Vagina (tissue), 2 donors: ENCODE results near the gene PRKCE. TPM values are rescaled to one million over a fixed set of nuclear protein-coding genes. Genes with fewer than 3 reads are reported as not detected.

Source experiments
- DNase-seq, 2 donors: peaks; one replicate each; pipeline ENCODE4 v3.0.0-alpha.2; 2017; ENCODE audit errors: extremely low spot score in 2 of 2
- H3K27ac ChIP-seq: fragments of 200-600 bp; sonication (generic); one replicate; pipeline ENCODE4 v1.5.1; 2019
- H3K27me3 ChIP-seq: fragments of 200-600 bp; sonication (generic); one replicate; pipeline ENCODE4 v1.5.1; 2019
- H3K36me3 ChIP-seq, 2 donors: fragments of 200-600 bp; sonication (generic); one replicate each; pipeline ENCODE4 v1.5.1; 2017 to 2019
- H3K4me1 ChIP-seq: fragments of 200-600 bp; sonication (generic); one replicate; pipeline ENCODE4 v1.5.1; 2019
- H3K4me3 ChIP-seq, 2 donors: fragments of 200-600 bp; sonication (generic); 1 replicate in 1 of 2; 2 replicates in 1 of 2; pipeline ENCODE4 v1.5.1; 2016 to 2019
- H3K9me3 ChIP-seq: fragments of 200-600 bp; sonication (generic); one replicate; pipeline ENCODE4 v1.5.1; 2019
- POLR2A ChIP-seq, 2 donors: fragments of 450-650 bp; IDR thresholded peaks; one replicate each; pipeline ENCODE4 v1.6.1; 2017; ENCODE audit warnings: antibody characterized with exemption in 2 of 2, mild to moderate bottlenecking in 2 of 2, moderate library complexity in 2 of 2
- POLR2AphosphoS5 ChIP-seq, 2 donors: sonication (generic); formaldehyde crosslinking; IDR thresholded peaks; one replicate each; pipeline ENCODE4 v1.9.0; 2017; ENCODE audit warnings: antibody characterized with exemption in 2 of 2, mild to moderate bottlenecking in 2 of 2, low read depth in 1 of 2; ENCODE audit not compliant: insufficient read depth in 1 of 2
- intact Hi-C: fragments of 100-400 bp; cut with DNase I; formaldehyde crosslinking; loops from one replicate; pipeline ENCODE4 v1.15.1; 2023
- total RNA-seq: library from RNA; depleted of rRNA; stranded (reverse); fragments of >200 nt; gene quantifications from one replicate; pipeline ENCODE4 v1.2.3, GENCODE V29; 2016
- TF ChIP-seq, protein P1 (sequence below), 3 experiments: fragments of 450-650 bp in 2 of 3; fragments of 200-600 bp in 1 of 3; sonication (generic) in 1 of 3; IDR thresholded peaks; one replicate each; pipeline ENCODE4 v1.5.1; 2017 to 2019; ENCODE audit warnings: antibody characterized with exemption in 3 of 3, mild to moderate bottlenecking in 2 of 3, moderate library complexity in 2 of 3

PRKCE gene
- total RNA-seq, 1 donor from 2014 or later = 11.8 TPM

DNA sequence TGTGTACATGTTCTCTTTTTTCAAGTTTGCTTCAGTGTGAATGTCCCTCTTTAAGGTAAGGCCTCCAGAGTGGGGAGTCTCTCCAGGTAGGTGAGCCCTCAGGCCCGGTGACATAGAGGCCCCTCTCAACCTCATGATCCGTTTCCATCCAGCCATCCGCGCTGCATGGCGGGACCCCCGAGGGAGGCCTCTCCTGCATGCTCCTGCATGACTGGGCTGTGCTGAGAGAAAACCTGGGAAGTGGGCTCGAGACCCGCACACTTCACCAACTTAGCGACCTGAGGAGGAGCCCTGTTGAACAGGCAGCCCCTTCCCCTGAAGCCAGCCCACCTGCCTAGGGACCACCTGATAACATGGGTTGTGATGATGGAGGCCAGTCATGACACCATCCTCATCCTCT lies 514.4 kb downstream of the PRKCE start:
- H3K4me3 ChIP-seq = no peak overlapping the region
- TF ChIP-seq, protein P1, sequence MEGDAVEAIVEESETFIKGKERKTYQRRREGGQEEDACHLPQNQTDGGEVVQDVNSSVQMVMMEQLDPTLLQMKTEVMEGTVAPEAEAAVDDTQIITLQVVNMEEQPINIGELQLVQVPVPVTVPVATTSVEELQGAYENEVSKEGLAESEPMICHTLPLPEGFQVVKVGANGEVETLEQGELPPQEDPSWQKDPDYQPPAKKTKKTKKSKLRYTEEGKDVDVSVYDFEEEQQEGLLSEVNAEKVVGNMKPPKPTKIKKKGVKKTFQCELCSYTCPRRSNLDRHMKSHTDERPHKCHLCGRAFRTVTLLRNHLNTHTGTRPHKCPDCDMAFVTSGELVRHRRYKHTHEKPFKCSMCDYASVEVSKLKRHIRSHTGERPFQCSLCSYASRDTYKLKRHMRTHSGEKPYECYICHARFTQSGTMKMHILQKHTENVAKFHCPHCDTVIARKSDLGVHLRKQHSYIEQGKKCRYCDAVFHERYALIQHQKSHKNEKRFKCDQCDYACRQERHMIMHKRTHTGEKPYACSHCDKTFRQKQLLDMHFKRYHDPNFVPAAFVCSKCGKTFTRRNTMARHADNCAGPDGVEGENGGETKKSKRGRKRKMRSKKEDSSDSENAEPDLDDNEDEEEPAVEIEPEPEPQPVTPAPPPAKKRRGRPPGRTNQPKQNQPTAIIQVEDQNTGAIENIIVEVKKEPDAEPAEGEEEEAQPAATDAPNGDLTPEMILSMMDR (IDR thresholded peaks at IDR 0.05) = no peak
- TF ChIP-seq POLR2AphosphoS5 (IDR thresholded peaks at IDR 0.05; ENCODE audit: insufficient read depth in 1 of 2, low read depth in 1 of 2) (no peak), POLR2A (IDR thresholded peaks at IDR 0.05) (no peak)
- no peaks in the 10 kb centered on the region for H3K9me3 ChIP-seq
- no peaks in the 10 kb centered on the region for H3K27me3 ChIP-seq
- H3K4me1 ChIP-seq = peaks cover 46% of the 10 kb centered on the region
- no peak overlapping the region for H3K27ac ChIP-seq
- DNase-seq = no peak
- H3K36me3 ChIP-seq = no peaks in the 10 kb centered on the region
- intact Hi-C loops = no loop called here

DNA sequence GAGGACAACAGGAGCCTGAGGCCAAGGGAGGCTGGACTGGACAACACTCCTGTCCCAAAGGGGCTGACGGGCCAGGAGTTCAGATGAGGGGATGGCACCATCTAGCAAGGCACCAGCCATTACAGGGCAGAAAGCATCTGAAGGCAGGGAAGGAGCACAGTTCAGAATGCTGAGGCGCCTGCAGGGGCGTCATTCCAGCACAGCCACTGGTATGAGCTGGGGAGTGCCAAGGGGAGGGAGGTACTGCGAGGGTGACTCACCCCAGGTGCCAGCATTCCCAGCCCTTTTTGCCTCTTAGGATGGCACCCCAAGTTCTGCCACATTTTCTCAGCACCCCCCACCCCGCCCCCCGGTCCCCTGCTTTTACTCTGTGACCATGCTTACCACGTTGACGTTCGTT lies 515.9 kb downstream of the PRKCE start:
- no peaks in the 10 kb centered on the region for H3K9me3 ChIP-seq
- H3K36me3 ChIP-seq = no peaks in the 10 kb centered on the region
- no peak for DNase-seq
- intact Hi-C loops = no loop called here
- H3K27me3 ChIP-seq = no peaks in the 10 kb centered on the region
- no peak overlapping the region for H3K27ac ChIP-seq
- TF ChIP-seq, protein P1 (IDR thresholded peaks at IDR 0.05) = no peak
- no peak for TF ChIP-seq POLR2A (IDR thresholded peaks at IDR 0.05)
- no peak for TF ChIP-seq POLR2AphosphoS5 (IDR thresholded peaks at IDR 0.05; ENCODE audit: insufficient read depth in 1 of 2, low read depth in 1 of 2)
- H3K4me3 ChIP-seq = no peak overlapping the region
- peaks cover 51% of the 10 kb centered on the region for H3K4me1 ChIP-seq

DNA sequence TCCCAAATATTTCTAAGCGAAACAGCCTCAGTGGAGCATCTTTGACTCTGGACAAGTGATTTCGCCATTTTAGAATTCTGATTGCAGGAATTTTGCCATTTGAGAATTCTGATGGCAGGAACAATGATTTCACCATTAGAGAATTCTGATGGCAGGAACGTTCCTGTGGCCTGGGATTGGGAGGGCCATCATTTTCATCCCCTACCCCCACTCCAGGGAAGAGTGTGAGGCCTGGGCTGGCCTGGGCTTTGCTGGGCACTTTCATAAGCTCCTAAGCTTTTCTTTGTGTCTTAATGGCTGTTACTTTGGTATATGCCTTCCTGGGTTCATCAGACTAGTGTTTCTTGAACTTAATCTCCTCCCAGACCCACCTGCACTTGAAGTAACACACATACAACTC lies 516.4 kb downstream of the PRKCE start:
- no peak overlapping the region for H3K27ac ChIP-seq
- no peaks in the 10 kb centered on the region for H3K36me3 ChIP-seq
- no peaks in the 10 kb centered on the region for H3K27me3 ChIP-seq
- no peaks in the 10 kb centered on the region for H3K9me3 ChIP-seq
- peaks cover 51% of the 10 kb centered on the region for H3K4me1 ChIP-seq
- no peak overlapping the region for H3K4me3 ChIP-seq
- intact Hi-C loops = no loop called here
- no peak for TF ChIP-seq POLR2A (IDR thresholded peaks at IDR 0.05)
- no peak for DNase-seq

DNA sequence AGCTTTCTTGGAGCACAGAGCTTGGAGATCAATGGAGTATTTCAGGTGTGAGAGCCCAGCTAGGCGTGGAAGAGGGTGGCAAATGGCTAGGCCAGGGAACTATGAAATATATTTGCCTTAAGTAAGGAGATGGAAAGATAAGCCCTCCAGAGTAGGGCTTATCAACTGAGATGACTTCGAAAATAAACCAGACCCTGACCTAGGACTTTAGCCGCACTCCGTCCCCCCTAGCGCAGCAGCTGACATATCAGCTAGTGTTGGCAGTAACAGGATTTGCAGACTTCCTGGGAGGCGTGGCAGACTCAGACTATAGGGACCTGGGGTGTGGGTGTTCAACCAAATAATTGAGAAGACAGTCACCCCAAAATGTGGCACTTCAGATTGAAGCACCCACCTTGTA lies 518.0 kb downstream of the PRKCE start:
- DNase-seq = no peak
- intact Hi-C loops = no loop called here

DNA sequence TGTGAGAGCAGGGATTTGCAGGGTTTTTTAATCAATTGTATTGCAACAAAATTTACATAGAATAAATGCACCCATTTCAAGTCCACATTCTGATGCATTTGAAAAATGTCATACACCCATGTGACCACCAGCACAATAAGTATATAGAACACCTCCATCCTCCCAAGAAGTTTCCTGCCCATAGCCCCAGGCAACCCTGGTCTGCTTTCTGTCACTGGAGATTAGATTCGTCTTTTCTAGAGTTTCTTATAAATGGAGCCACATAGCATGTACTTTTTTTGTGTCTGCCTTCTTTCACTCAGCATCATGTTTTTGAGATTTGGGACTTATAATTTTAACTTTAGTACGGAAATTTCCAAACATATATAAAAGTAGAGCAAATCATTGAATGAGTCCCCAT lies 518.6 kb downstream of the PRKCE start:
- no peak for TF ChIP-seq POLR2A (IDR thresholded peaks at IDR 0.05)
- TF ChIP-seq, protein P1 (IDR thresholded peaks at IDR 0.05) = no peak
- no peak for TF ChIP-seq POLR2AphosphoS5 (IDR thresholded peaks at IDR 0.05; ENCODE audit: insufficient read depth in 1 of 2, low read depth in 1 of 2)
- H3K4me1 ChIP-seq = peaks cover 35% of the 10 kb centered on the region
- no peaks in the 10 kb centered on the region for H3K9me3 ChIP-seq
- intact Hi-C loops = loop anchor here (5.0 kb wide), 1 partner anchor 1652 kb away; no protein-coding TSS in a partner anchor
- no peaks in the 10 kb centered on the region for H3K27me3 ChIP-seq
- no peak for DNase-seq
- H3K36me3 ChIP-seq = no peaks in the 10 kb centered on the region
- H3K27ac ChIP-seq = no peak overlapping the region
- no peak overlapping the region for H3K4me3 ChIP-seq

More for the DNA sequence above, 518.0 kb downstream of the PRKCE start:
- Histone ChIP-seq H3K27me3 (no peaks in the 10 kb centered on the region), H3K9me3 (no peaks in the 10 kb centered on the region), H3K36me3 (no peaks in the 10 kb centered on the region), H3K4me3 (no peak overlapping the region), H3K4me1 (peaks cover 41% of the 10 kb centered on the region), H3K27ac (no peak overlapping the region)
- TF ChIP-seq POLR2AphosphoS5 (IDR thresholded peaks at IDR 0.05; ENCODE audit: insufficient read depth in 1 of 2, low read depth in 1 of 2) = no peak
- TF ChIP-seq, protein P1 (IDR thresholded peaks at IDR 0.05) = no peak
- TF ChIP-seq POLR2A (IDR thresholded peaks at IDR 0.05) = no peak
